ENCODE measurements around the gene MAP3K12. TPM values are rescaled to one million over a fixed set of nuclear protein-coding genes. Genes with fewer than 3 reads are reported as not detected.

The MAP3K12 gene
- total and polyA plus RNA-seq, 2 of the 13 experiments (the other 11 are each of a cell fraction or from before 2014, with no cell fraction given), result 0.20 to 1.1 TPM

GRCh38 chr12:53441040-53441833, 58.0 kb downstream of the MAP3K12 start, which contains the start of gene PRR13 (continued):
- no peak for TF ChIP-seq RXRA (CRISPR knock-in tag; IDR thresholded peaks at IDR 0.05)
- TF ChIP-seq ZNF253 (CRISPR knock-in tag; IDR thresholded peaks at IDR 0.05; ENCODE audit: borderline replicate concordance), result no peak
- TF ChIP-seq NCOA5 (CRISPR knock-in tag; IDR thresholded peaks at IDR 0.05), result no peak
- no peak for TF ChIP-seq SAFB2 (CRISPR knock-in tag; IDR thresholded peaks at IDR 0.05; ENCODE audit: borderline replicate concordance, low read depth)
- 0 out of 2 replicates have a peak, but pooled peaks have one; percentile 34 for TF ChIP-seq TP53 (CRISPR knock-in tag; conservative IDR thresholded peaks at IDR 0.05)
- TF ChIP-seq ZNF605 (CRISPR knock-in tag; IDR thresholded peaks at IDR 0.05), result no peak
- TF ChIP-seq ATF1 (CRISPR knock-in tag; IDR thresholded peaks at IDR 0.05), result peak; percentile 11; the same call in 1 of the 2 replicates
- no peak for TF ChIP-seq HBP1 (CRISPR knock-in tag; IDR thresholded peaks at IDR 0.05; ENCODE audit: low read depth)
- TF ChIP-seq THAP11 (CRISPR knock-in tag; IDR thresholded peaks at IDR 0.05), result peak; percentile 56
- TF ChIP-seq RBM39 (IDR thresholded peaks at IDR 0.05; ENCODE audit: low read depth, low read length, poor library complexity, severe bottlenecking), result no peak
- TF ChIP-seq MTF1 (CRISPR knock-in tag; IDR thresholded peaks at IDR 0.05), result no peak
- TF ChIP-seq HCFC1 (IDR thresholded peaks at IDR 0.05; ENCODE audit: low read depth, low read length), result no peak
- no peak for TF ChIP-seq ZNF549 (CRISPR knock-in tag; IDR thresholded peaks at IDR 0.05)
- no peak; the same call in 1 of the 2 replicates for TF ChIP-seq ZNF547 (CRISPR knock-in tag; IDR thresholded peaks at IDR 0.05)
- TF ChIP-seq ZNF552 (CRISPR knock-in tag; IDR thresholded peaks at IDR 0.05; ENCODE audit: borderline replicate concordance), result no peak
- TF ChIP-seq MED8 (CRISPR knock-in tag; IDR thresholded peaks at IDR 0.05; ENCODE audit: insufficient replicate concordance), result no peak
- no peak for TF ChIP-seq SPEN (CRISPR knock-in tag; IDR thresholded peaks at IDR 0.05; ENCODE audit: low read depth)
- TF ChIP-seq CBX2 (IDR thresholded peaks at IDR 0.05; ENCODE audit: low read depth, low read length), result no peak
- no peak for TF ChIP-seq CBX2 (CRISPR knock-in tag; IDR thresholded peaks at IDR 0.05; ENCODE audit: low read depth)
- TF ChIP-seq, protein P1, sequence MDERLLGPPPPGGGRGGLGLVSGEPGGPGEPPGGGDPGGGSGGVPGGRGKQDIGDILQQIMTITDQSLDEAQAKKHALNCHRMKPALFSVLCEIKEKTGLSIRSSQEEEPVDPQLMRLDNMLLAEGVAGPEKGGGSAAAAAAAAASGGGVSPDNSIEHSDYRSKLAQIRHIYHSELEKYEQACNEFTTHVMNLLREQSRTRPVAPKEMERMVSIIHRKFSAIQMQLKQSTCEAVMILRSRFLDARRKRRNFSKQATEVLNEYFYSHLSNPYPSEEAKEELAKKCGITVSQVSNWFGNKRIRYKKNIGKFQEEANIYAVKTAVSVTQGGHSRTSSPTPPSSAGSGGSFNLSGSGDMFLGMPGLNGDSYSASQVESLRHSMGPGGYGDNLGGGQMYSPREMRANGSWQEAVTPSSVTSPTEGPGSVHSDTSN (CRISPR knock-in tag; IDR thresholded peaks at IDR 0.05), result peak; percentile 88
- TF ChIP-seq ZNF597 (CRISPR knock-in tag; IDR thresholded peaks at IDR 0.05), result no peak
- TF ChIP-seq SOX13 (IDR thresholded peaks at IDR 0.05), result no peak
- peak in 1 of 2 experiments; percentile 10; a peak in 1 of 4 replicates for TF ChIP-seq SOX13 (CRISPR knock-in tag; conservative IDR thresholded peaks at IDR 0.05 in 1 of 2, IDR thresholded peaks at IDR 0.05 in 1 of 2)
- TF ChIP-seq STAT5B (CRISPR knock-in tag; IDR thresholded peaks at IDR 0.05), result no peak
- no peak for TF ChIP-seq MIXL1 (CRISPR knock-in tag; IDR thresholded peaks at IDR 0.05)
- TF ChIP-seq ZNF616 (CRISPR knock-in tag; IDR thresholded peaks at IDR 0.05; ENCODE audit: low read depth), result no peak

Measured in HepG2 (cell line).